NB4 (cell line): ENCODE data around the gene FXYD7.

ENCODE experiments used
- MAX ChIP-seq: IDR thresholded peaks from 2 replicates; pipeline ENCODE4 v1.6.1; 2011; ENCODE audit warnings: low read depth, low read length
- MYC ChIP-seq: IDR thresholded peaks from 2 replicates; pipeline ENCODE4 v1.6.1; 2011; ENCODE audit warnings: low read depth, low read length
- POLR2A ChIP-seq: IDR thresholded peaks from 2 replicates; pipeline ENCODE4 v1.6.1; 2011; ENCODE audit warnings: mild to moderate bottlenecking; ENCODE audit not compliant: insufficient read length; ENCODE audit errors: extremely low read depth
- TF ChIP-seq, protein P1 (sequence below): IDR thresholded peaks from one replicate; pipeline ENCODE4 v1.5.1; 2012; ENCODE audit warnings: low read depth, low read length

- TF ChIP-seq, protein P1, sequence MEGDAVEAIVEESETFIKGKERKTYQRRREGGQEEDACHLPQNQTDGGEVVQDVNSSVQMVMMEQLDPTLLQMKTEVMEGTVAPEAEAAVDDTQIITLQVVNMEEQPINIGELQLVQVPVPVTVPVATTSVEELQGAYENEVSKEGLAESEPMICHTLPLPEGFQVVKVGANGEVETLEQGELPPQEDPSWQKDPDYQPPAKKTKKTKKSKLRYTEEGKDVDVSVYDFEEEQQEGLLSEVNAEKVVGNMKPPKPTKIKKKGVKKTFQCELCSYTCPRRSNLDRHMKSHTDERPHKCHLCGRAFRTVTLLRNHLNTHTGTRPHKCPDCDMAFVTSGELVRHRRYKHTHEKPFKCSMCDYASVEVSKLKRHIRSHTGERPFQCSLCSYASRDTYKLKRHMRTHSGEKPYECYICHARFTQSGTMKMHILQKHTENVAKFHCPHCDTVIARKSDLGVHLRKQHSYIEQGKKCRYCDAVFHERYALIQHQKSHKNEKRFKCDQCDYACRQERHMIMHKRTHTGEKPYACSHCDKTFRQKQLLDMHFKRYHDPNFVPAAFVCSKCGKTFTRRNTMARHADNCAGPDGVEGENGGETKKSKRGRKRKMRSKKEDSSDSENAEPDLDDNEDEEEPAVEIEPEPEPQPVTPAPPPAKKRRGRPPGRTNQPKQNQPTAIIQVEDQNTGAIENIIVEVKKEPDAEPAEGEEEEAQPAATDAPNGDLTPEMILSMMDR, result peak; percentile 26
- TF ChIP-seq POLR2A (no peak), MYC (no peak), MAX (no peak)
These were observed 1.9 kb upstream of the FXYD7 start for GRCh38 chr19:35140962-35141836.
